MCF 10A (cell line): ENCODE data around the gene GTF2B. TPM values are rescaled to one million over a fixed set of nuclear protein-coding genes. Genes with fewer than 3 reads are reported as not detected.

Experiments used
- BruUV-seq: library from RNA; stranded (reverse); fragments of 400-500 nt; replicated peaks from 2 replicates; lab custom pipeline; 2021; lab: Mats Ljungman, UMichigan
- CTCF ChIA-PET: fragments of 300-600 bp; sonication (Branson Sonifier 250); formaldehyde crosslinking; extraction: SDS; loops from one replicate; lab custom pipeline; 2021; ENCODE audit warnings: antibody characterized with exemption, inconsistent platforms; lab: Yijun Ruan, JAX
- POLR2A ChIA-PET: fragments of 300-600, 350-650 bp; sonication (Branson Sonifier 250); formaldehyde crosslinking; extraction: SDS; loops from one replicate; lab custom pipeline; 2020; ENCODE audit warnings: antibody characterized with exemption, inconsistent platforms; lab: Yijun Ruan, JAX
- DNase-seq: peaks from one replicate; pipeline ENCODE4 v3.0.0-alpha.2; 2018; ENCODE audit not compliant: unreplicated experiment
- H3K27ac Mint-ChIP-seq: one replicate; pipeline ENCODE4 v1.8.0; 2022; ENCODE audit warnings: mild to moderate bottlenecking, low read depth, mixed read lengths; ENCODE audit not compliant: unreplicated experiment
- H3K27me3 Mint-ChIP-seq: one replicate; pipeline ENCODE4 v1.8.0; 2022; ENCODE audit warnings: mixed read lengths; ENCODE audit not compliant: insufficient read depth, unreplicated experiment
- H3K36me3 Mint-ChIP-seq: one replicate; pipeline ENCODE4 v1.8.0; 2022; ENCODE audit warnings: mild to moderate bottlenecking, moderate library complexity, mixed read lengths; ENCODE audit not compliant: insufficient read depth, unreplicated experiment
- H3K4me1 Mint-ChIP-seq: one replicate; pipeline ENCODE4 v1.8.0; 2022; ENCODE audit warnings: mixed read lengths; ENCODE audit not compliant: insufficient read depth, unreplicated experiment
- H3K4me3 Mint-ChIP-seq: one replicate; pipeline ENCODE4 v1.8.0; 2022; ENCODE audit warnings: mild to moderate bottlenecking, moderate library complexity, mixed read lengths; ENCODE audit not compliant: unreplicated experiment
- H3K9me3 Mint-ChIP-seq: one replicate; pipeline ENCODE4 v1.8.0; 2022; ENCODE audit warnings: mixed read lengths; ENCODE audit not compliant: unreplicated experiment
- intact Hi-C: fragments of 100-400 bp; cut with micrococcal nuclease; formaldehyde crosslinking; loops from 2 replicates; pipeline ENCODE4 v1.14.1; 2022
- total RNA-seq: library from RNA; stranded (reverse); gene quantifications from 2 replicates; pipeline ENCODE4 v1.2.3, GENCODE V29; 2022
- TF ChIP-seq, protein P1 (sequence below): fragments of 200-600 bp; IDR thresholded peaks from one replicate; pipeline ENCODE4 v1.8.0; 2022; ENCODE audit warnings: antibody characterized with exemption, mild to moderate bottlenecking; ENCODE audit not compliant: unreplicated experiment

The GTF2B gene
- total RNA-seq, 1 experiment from 2014 or later = 18.8 TPM

DNA sequence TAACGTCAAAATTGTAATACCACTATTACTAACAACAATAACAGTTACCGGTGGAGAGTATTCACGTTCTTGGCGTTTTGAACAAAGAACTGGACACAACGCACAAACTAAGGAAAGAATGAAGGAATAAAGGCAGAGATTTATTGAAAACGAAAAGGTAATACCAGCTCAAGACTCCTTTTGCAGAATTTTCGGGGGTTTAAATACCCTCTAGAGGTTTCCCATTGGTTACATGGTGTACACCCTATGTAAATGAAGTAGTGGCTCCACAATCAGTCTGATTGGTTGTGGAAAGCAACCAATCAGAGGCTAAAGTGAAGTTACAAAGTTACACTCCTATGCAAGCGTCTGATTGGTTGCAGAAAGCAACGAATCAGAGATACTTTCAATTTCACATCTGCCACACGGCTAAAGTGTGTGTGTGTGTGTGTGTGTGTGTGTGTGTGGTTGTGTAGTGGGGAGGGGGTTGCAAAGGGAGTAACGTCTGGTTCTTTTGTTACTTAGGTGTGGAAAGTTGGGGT, 1.1 kb upstream of the GTF2B start:
- H3K4me1 Mint-ChIP-seq = peaks cover 19% of the 10 kb centered on the region
- H3K36me3 Mint-ChIP-seq = peaks cover 7% of the 10 kb centered on the region

GRCh38 chr1:88891951-88892340, 579 bp upstream of the GTF2B start:
- ChIA-PET POLR2A (interaction anchor here (0.6 to 5.0 kb wide), 8 partner anchors 8 to 666 kb away, joined by 3 to 40 read pairs (median 3); partner anchors contain the start of gene PKN2), CTCF (interaction anchor here (0.8 to 7.2 kb wide), 3 partner anchors 14 to 82 kb away, joined by 3 to 49 read pairs (median 4); no protein-coding TSS in a partner anchor)
- intact Hi-C loops = no loop called here
- Mint-ChIP-seq H3K27me3 (no peaks in the 10 kb centered on the region), H3K27ac (peak overlapping the region; percentile 99), H3K4me3 (peak overlapping the region; percentile 99), H3K36me3 (peaks cover 12% of the 10 kb centered on the region), H3K4me1 (peaks cover 19% of the 10 kb centered on the region), H3K9me3 (no peaks in the 10 kb centered on the region)
- BruUV-seq = no TSS peak
- no peak for DNase-seq
- TF ChIP-seq, protein P1, sequence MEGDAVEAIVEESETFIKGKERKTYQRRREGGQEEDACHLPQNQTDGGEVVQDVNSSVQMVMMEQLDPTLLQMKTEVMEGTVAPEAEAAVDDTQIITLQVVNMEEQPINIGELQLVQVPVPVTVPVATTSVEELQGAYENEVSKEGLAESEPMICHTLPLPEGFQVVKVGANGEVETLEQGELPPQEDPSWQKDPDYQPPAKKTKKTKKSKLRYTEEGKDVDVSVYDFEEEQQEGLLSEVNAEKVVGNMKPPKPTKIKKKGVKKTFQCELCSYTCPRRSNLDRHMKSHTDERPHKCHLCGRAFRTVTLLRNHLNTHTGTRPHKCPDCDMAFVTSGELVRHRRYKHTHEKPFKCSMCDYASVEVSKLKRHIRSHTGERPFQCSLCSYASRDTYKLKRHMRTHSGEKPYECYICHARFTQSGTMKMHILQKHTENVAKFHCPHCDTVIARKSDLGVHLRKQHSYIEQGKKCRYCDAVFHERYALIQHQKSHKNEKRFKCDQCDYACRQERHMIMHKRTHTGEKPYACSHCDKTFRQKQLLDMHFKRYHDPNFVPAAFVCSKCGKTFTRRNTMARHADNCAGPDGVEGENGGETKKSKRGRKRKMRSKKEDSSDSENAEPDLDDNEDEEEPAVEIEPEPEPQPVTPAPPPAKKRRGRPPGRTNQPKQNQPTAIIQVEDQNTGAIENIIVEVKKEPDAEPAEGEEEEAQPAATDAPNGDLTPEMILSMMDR = no peak

More for the DNA sequence above, 1.1 kb upstream of the GTF2B start:
- BruUV-seq = no TSS peak
- TF ChIP-seq, protein P1 = no peak
- ChIA-PET CTCF (interaction anchor here (0.8 to 7.2 kb wide), 3 partner anchors 14 to 82 kb away, joined by 3 to 49 read pairs (median 4); no protein-coding TSS in a partner anchor), POLR2A (interaction anchor here (0.6 to 5.0 kb wide), 5 partner anchors 8 to 241 kb away, joined by 3 to 40 read pairs (median 3); partner anchors contain the start of gene PKN2)
- H3K27ac Mint-ChIP-seq = no peak overlapping the region
- intact Hi-C loops = no loop called here
- peak overlapping the region; percentile 99 for H3K4me3 Mint-ChIP-seq
- H3K27me3 Mint-ChIP-seq = no peaks in the 10 kb centered on the region
- peak; percentile 48 for DNase-seq
- H3K9me3 Mint-ChIP-seq = no peaks in the 10 kb centered on the region

DNA sequence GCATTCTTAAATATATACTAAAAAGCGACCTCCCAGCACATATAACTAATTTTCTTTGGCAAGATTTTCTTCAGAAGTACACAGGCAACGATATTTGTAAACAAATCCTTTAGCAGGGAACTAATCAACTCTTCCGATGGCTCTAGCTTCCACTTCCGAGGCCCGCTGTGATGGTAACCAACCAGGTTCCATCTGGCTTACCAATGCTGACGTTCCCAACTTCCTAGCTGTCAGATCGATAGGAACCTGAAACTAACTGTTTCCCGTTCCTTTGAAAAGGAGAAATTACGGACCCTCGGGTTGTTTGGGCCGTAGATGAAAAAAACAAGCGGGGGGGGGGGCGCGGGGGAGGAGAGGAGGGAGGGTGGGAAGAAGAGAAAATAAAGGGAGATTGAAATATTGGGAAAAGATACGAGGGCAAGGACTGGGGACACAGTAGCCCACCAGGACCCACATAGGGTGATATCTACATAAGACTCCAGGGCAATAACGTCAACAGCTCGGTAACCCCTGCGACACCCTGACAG, 513 bp downstream of the GTF2B start:
- peaks cover 19% of the 10 kb centered on the region for H3K4me1 Mint-ChIP-seq
- CTCF ChIA-PET = interaction anchor here (0.6 to 7.2 kb wide), 4 partner anchors 12 to 1166 kb away, joined by 4 to 49 read pairs (median 6); partner anchors contain the start of gene PKN2
- H3K27me3 Mint-ChIP-seq = no peaks in the 10 kb centered on the region
- no peaks in the 10 kb centered on the region for H3K9me3 Mint-ChIP-seq
- no TSS peak for BruUV-seq
- intact Hi-C loops = no loop called here
- TF ChIP-seq, protein P1 = no peak
- POLR2A ChIA-PET = interaction anchor here (0.6 to 5.0 kb wide), 14 partner anchors 10 to 1562 kb away, joined by 3 to 40 read pairs (median 3); partner anchors contain the start of genes LMO4 and PKN2
- peaks cover 21% of the 10 kb centered on the region for H3K36me3 Mint-ChIP-seq
- DNase-seq = peak; percentile 32
- peak overlapping the region; percentile 99 for H3K27ac Mint-ChIP-seq
- peak overlapping the region; percentile 99 for H3K4me3 Mint-ChIP-seq

GRCh38 chr1:88890131-88890530, 1.2 kb downstream of the GTF2B start:
- H3K4me1 Mint-ChIP-seq = peaks cover 19% of the 10 kb centered on the region
- no peaks in the 10 kb centered on the region for H3K9me3 Mint-ChIP-seq
- POLR2A ChIA-PET = interaction anchor here (1.1 to 5.0 kb wide), 8 partner anchors 9 to 1561 kb away, joined by 3 to 40 read pairs (median 3); partner anchors contain the start of genes LMO4 and PKN2
- CTCF ChIA-PET = interaction anchor here (0.7 to 7.2 kb wide), 3 partner anchors 12 to 882 kb away, joined by 3 to 49 read pairs (median 6); no protein-coding TSS in a partner anchor
- intact Hi-C loops = no loop called here
- peak overlapping the region; percentile 99 for H3K27ac Mint-ChIP-seq
- no peak for DNase-seq
- TF ChIP-seq, protein P1 = no peak
- BruUV-seq = TSS peak; percentile 49
- H3K36me3 Mint-ChIP-seq = peaks cover 28% of the 10 kb centered on the region
- H3K27me3 Mint-ChIP-seq = no peaks in the 10 kb centered on the region
- H3K4me3 Mint-ChIP-seq = peak overlapping the region; percentile 99
